ENCODE measurements around the gene DUSP7. TPM values are rescaled to one million over a fixed set of nuclear protein-coding genes. Genes with fewer than 3 reads are reported as not detected.
A peak's percentile ranks its signal among the peaks of the same experiment; 100 is the strongest.

The DUSP7 gene
- total RNA-seq, 5 donors from 2014 or later (not counting 1 experiment from before 2014, with no cell fraction given): 11.3 to 41.3 (median 39.0) TPM

- no peak for DNase-seq
- ChIA-PET POLR2A (no interaction called here), CTCF (no interaction called here)
- H3K4me3 ChIP-seq (ENCODE audit: control insufficient read depth in 1 of 2, extremely low read depth in 1 of 2, low read length in 1 of 2): no peak overlapping the region
- H3K4me1 ChIP-seq (ENCODE audit: control insufficient read depth in 1 of 2, extremely low read depth in 1 of 2, insufficient read depth in 2 of 2, low read length in 2 of 2): peaks cover 0 to 15% of the 10 kb centered on the region in 2 experiments
- H3K27ac ChIP-seq (ENCODE audit: low read length): no peak overlapping the region
- ATAC-seq (replicated peaks in 1 of 4): no peak
- Mint-ChIP-seq H3K27me3 (no peaks in the 10 kb centered on the region), H3K4me3 (no peak overlapping the region), H3K9me3 (no peaks in the 10 kb centered on the region), H3K27ac (no peak overlapping the region), H3K36me3 (no peaks in the 10 kb centered on the region), H3K4me1 (peaks cover 0 to 11% (median 3%) of the 10 kb centered on the region in 3 donors)
- 100% methylated on average over 4 of the region's 7 CpGs for WGBS (ENCODE audit: insufficient coverage)
- no peaks in the 10 kb centered on the region for H3K9me3 ChIP-seq
- H3K27me3 ChIP-seq (replicated peaks in 1 of 2; ENCODE audit: control insufficient read depth in 2 of 2, extremely low read depth in 1 of 2, insufficient read depth in 2 of 2, low read length in 1 of 2): peaks cover 0 to 3% of the 10 kb centered on the region in 2 experiments
- no peaks in the 10 kb centered on the region for H3K36me3 ChIP-seq (ENCODE audit: control insufficient read depth in 2 of 2, extremely low read depth in 1 of 2, insufficient read depth in 1 of 2, low read length in 1 of 2)
Measured at GRCh38 chr3:52073490-52073889, 17.1 kb upstream of the DUSP7 start.

GRCh38 chr3:52072471-52072870 is 16.1 kb upstream of the DUSP7 start:
- H3K27me3 Mint-ChIP-seq: no peaks in the 10 kb centered on the region
- H3K4me1 ChIP-seq (ENCODE audit: control insufficient read depth in 1 of 2, extremely low read depth in 1 of 2, insufficient read depth in 2 of 2, low read length in 2 of 2): peaks cover 0 to 15% of the 10 kb centered on the region in 2 experiments
- H3K27ac ChIP-seq (ENCODE audit: low read length): no peak overlapping the region
- no peak overlapping the region for H3K4me3 Mint-ChIP-seq
- H3K9me3 ChIP-seq: no peaks in the 10 kb centered on the region
- no peak overlapping the region for H3K4me3 ChIP-seq (ENCODE audit: control insufficient read depth in 1 of 2, extremely low read depth in 1 of 2, low read length in 1 of 2)
- DNase-seq (no peak), ATAC-seq (replicated peaks in 1 of 4) (no peak)
- no peak overlapping the region for H3K27ac Mint-ChIP-seq
- ChIA-PET POLR2A (no interaction called here), CTCF (no interaction called here)
- H3K9me3 Mint-ChIP-seq: no peaks in the 10 kb centered on the region
- 98% methylated on average over 5 of the region's 8 CpGs for WGBS (ENCODE audit: insufficient coverage)
- H3K27me3 ChIP-seq (replicated peaks in 1 of 2; ENCODE audit: control insufficient read depth in 2 of 2, extremely low read depth in 1 of 2, insufficient read depth in 2 of 2, low read length in 1 of 2): peaks cover 0 to 3% of the 10 kb centered on the region in 2 experiments
- peaks cover 0 to 11% (median 3%) of the 10 kb centered on the region in 3 donors for H3K4me1 Mint-ChIP-seq
- no peaks in the 10 kb centered on the region for H3K36me3 Mint-ChIP-seq
- no peaks in the 10 kb centered on the region for H3K36me3 ChIP-seq (ENCODE audit: control insufficient read depth in 2 of 2, extremely low read depth in 1 of 2, insufficient read depth in 1 of 2, low read length in 1 of 2)

GRCh38 chr3:52072020-52072419 is 15.6 kb upstream of the DUSP7 start:
- Histone ChIP-seq H3K9me3 (no peaks in the 10 kb centered on the region), H3K27me3 (replicated peaks in 1 of 2; ENCODE audit: control insufficient read depth in 2 of 2, extremely low read depth in 1 of 2, insufficient read depth in 2 of 2, low read length in 1 of 2) (peaks cover 0 to 3% of the 10 kb centered on the region in 2 experiments), H3K36me3 (ENCODE audit: control insufficient read depth in 2 of 2, extremely low read depth in 1 of 2, insufficient read depth in 1 of 2, low read length in 1 of 2) (no peaks in the 10 kb centered on the region), H3K4me1 (ENCODE audit: control insufficient read depth in 1 of 2, extremely low read depth in 1 of 2, insufficient read depth in 2 of 2, low read length in 2 of 2) (peaks cover 0 to 15% of the 10 kb centered on the region in 2 experiments), H3K27ac (ENCODE audit: low read length) (no peak overlapping the region), H3K4me3 (ENCODE audit: control insufficient read depth in 1 of 2, extremely low read depth in 1 of 2, low read length in 1 of 2) (no peak overlapping the region)
- DNase-seq (peak in 4 of 35 experiments; percentile 7 to 36 (median 14)), ATAC-seq (replicated peaks in 1 of 4) (peak; percentile 55 to 78 (median 64))
- Mint-ChIP-seq H3K27ac (no peak overlapping the region), H3K4me3 (no peak overlapping the region), H3K4me1 (peaks cover 0 to 11% (median 3%) of the 10 kb centered on the region in 3 donors), H3K36me3 (no peaks in the 10 kb centered on the region), H3K9me3 (no peaks in the 10 kb centered on the region), H3K27me3 (no peaks in the 10 kb centered on the region)
- ChIA-PET CTCF (no interaction called here), POLR2A (no interaction called here)
- WGBS (ENCODE audit: insufficient coverage): 0% methylated on average over 1 of the region's 5 CpGs

GRCh38 chr3:52070724-52071621 is 14.6 kb upstream of the DUSP7 start:
- no peak overlapping the region for H3K27ac Mint-ChIP-seq

GRCh38 chr3:52069855-52070254 is 13.5 kb upstream of the DUSP7 start:
- peaks cover 0 to 11% (median 3%) of the 10 kb centered on the region in 3 donors for H3K4me1 Mint-ChIP-seq
- H3K9me3 Mint-ChIP-seq: no peaks in the 10 kb centered on the region
- Histone ChIP-seq H3K4me1 (ENCODE audit: control insufficient read depth in 1 of 2, extremely low read depth in 1 of 2, insufficient read depth in 2 of 2, low read length in 2 of 2) (peaks cover 0 to 15% of the 10 kb centered on the region in 2 experiments), H3K27ac (ENCODE audit: low read length) (no peak overlapping the region), H3K9me3 (no peaks in the 10 kb centered on the region), H3K36me3 (ENCODE audit: control insufficient read depth in 2 of 2, extremely low read depth in 1 of 2, insufficient read depth in 1 of 2, low read length in 1 of 2) (no peaks in the 10 kb centered on the region), H3K27me3 (replicated peaks in 1 of 2; ENCODE audit: control insufficient read depth in 2 of 2, extremely low read depth in 1 of 2, insufficient read depth in 2 of 2, low read length in 1 of 2) (peaks cover 0 to 4% of the 10 kb centered on the region in 2 experiments), H3K4me3 (ENCODE audit: control insufficient read depth in 1 of 2, extremely low read depth in 1 of 2, low read length in 1 of 2) (no peak overlapping the region)
- no peak overlapping the region for H3K4me3 Mint-ChIP-seq
- H3K27ac Mint-ChIP-seq: no peak overlapping the region
- DNase-seq (no peak), ATAC-seq (replicated peaks in 1 of 4) (no peak)
- POLR2A ChIA-PET: no interaction called here
- WGBS (ENCODE audit: insufficient coverage): 94% methylated on average over 4 of the region's 4 CpGs
- CTCF ChIA-PET: no interaction called here
- H3K36me3 Mint-ChIP-seq: no peaks in the 10 kb centered on the region
- no peaks in the 10 kb centered on the region for H3K27me3 Mint-ChIP-seq

More at GRCh38 chr3:52070724-52071621, 14.6 kb upstream of the DUSP7 start:
- Histone ChIP-seq H3K36me3 (ENCODE audit: control insufficient read depth in 2 of 2, extremely low read depth in 1 of 2, insufficient read depth in 1 of 2, low read length in 1 of 2) (no peaks in the 10 kb centered on the region), H3K4me1 (ENCODE audit: control insufficient read depth in 1 of 2, extremely low read depth in 1 of 2, insufficient read depth in 2 of 2, low read length in 2 of 2) (peaks cover 0 to 15% of the 10 kb centered on the region in 2 experiments), H3K9me3 (no peaks in the 10 kb centered on the region), H3K27me3 (replicated peaks in 1 of 2; ENCODE audit: control insufficient read depth in 2 of 2, extremely low read depth in 1 of 2, insufficient read depth in 2 of 2, low read length in 1 of 2) (peaks cover 0 to 3% of the 10 kb centered on the region in 2 experiments), H3K27ac (ENCODE audit: low read length) (no peak overlapping the region), H3K4me3 (ENCODE audit: control insufficient read depth in 1 of 2, extremely low read depth in 1 of 2, low read length in 1 of 2) (no peak overlapping the region)
- Mint-ChIP-seq H3K4me3 (no peak overlapping the region), H3K36me3 (no peaks in the 10 kb centered on the region), H3K27me3 (no peaks in the 10 kb centered on the region), H3K4me1 (peaks cover 0 to 11% (median 3%) of the 10 kb centered on the region in 3 donors), H3K9me3 (no peaks in the 10 kb centered on the region)
- no peak for ATAC-seq (replicated peaks in 1 of 4)
- ChIA-PET CTCF (no interaction called here), POLR2A (no interaction called here)
- no peak for DNase-seq
- 83% methylated on average over 17 of the region's 22 CpGs for WGBS (ENCODE audit: insufficient coverage)

- WGBS (ENCODE audit: insufficient coverage): 100% methylated on average over 3 of the region's 5 CpGs
- ATAC-seq (replicated peaks in 1 of 4) (no peak), DNase-seq (no peak)
- no peak overlapping the region for H3K4me3 Mint-ChIP-seq
- Histone ChIP-seq H3K27ac (ENCODE audit: low read length) (no peak overlapping the region), H3K4me3 (ENCODE audit: control insufficient read depth in 1 of 2, extremely low read depth in 1 of 2, low read length in 1 of 2) (no peak overlapping the region), H3K36me3 (ENCODE audit: control insufficient read depth in 2 of 2, extremely low read depth in 1 of 2, insufficient read depth in 1 of 2, low read length in 1 of 2) (no peaks in the 10 kb centered on the region), H3K4me1 (ENCODE audit: control insufficient read depth in 1 of 2, extremely low read depth in 1 of 2, insufficient read depth in 2 of 2, low read length in 2 of 2) (peaks cover 0 to 15% of the 10 kb centered on the region in 2 experiments), H3K27me3 (replicated peaks in 1 of 2; ENCODE audit: control insufficient read depth in 2 of 2, extremely low read depth in 1 of 2, insufficient read depth in 2 of 2, low read length in 1 of 2) (peaks cover 0 to 7% of the 10 kb centered on the region in 2 experiments), H3K9me3 (no peaks in the 10 kb centered on the region)
- no peaks in the 10 kb centered on the region for H3K27me3 Mint-ChIP-seq
- CTCF ChIA-PET: no interaction called here
- POLR2A ChIA-PET: no interaction called here
- H3K9me3 Mint-ChIP-seq: no peaks in the 10 kb centered on the region
- no peak overlapping the region for H3K27ac Mint-ChIP-seq
- peaks cover 0 to 11% (median 3%) of the 10 kb centered on the region in 3 donors for H3K4me1 Mint-ChIP-seq
- H3K36me3 Mint-ChIP-seq: no peaks in the 10 kb centered on the region
Measured at GRCh38 chr3:52069135-52069534, 12.8 kb upstream of the DUSP7 start.

All from T-cell (primary cell).